GM04504 (cell line): ENCODE measurements around the gene GGCX.
A peak's percentile ranks its signal among the peaks of the same experiment; 100 is the strongest.
"Not testable (repeated sequence)": the region's sequence is repeated elsewhere in the genome, so short reads cannot be mapped to it uniquely, and the experiment has no call there.

Experiments used
- DNase-seq: peaks from one replicate; pipeline ENCODE4 v3.0.0-alpha.2; 2012; ENCODE audit warnings: low read depth

GGCX gene

GRCh38 chr2:85575739-85576138 is 14.4 kb upstream of the GGCX start:
- no peak for DNase-seq

GRCh38 chr2:85566265-85566664 is 5.0 kb upstream of the GGCX start:
- DNase-seq = no peak

- no peak for DNase-seq
Measured at GRCh38 chr2:85564144-85564563, 2.9 kb upstream of the GGCX start.

GRCh38 chr2:85560812-85561279 is 447 bp downstream of the GGCX start:
- DNase-seq = no peak

GRCh38 chr2:85560403-85560726 is 928 bp downstream of the GGCX start:
- not testable (repeated sequence) for DNase-seq

GRCh38 chr2:85558160-85558559 is 3.1 kb downstream of the GGCX start:
- DNase-seq = no peak

- DNase-seq = no peak
Measured at GRCh38 chr2:85557130-85557529, 4.2 kb downstream of the GGCX start.

GRCh38 chr2:85554980-85555612 is 6.2 kb downstream of the GGCX start:
- DNase-seq = no peak

GRCh38 chr2:85553184-85553583 is 8.1 kb downstream of the GGCX start:
- DNase-seq = no peak

GRCh38 chr2:85551698-85552678 is 9.3 kb downstream of the GGCX start:
- peak; percentile 51 for DNase-seq

- DNase-seq = no peak
Measured at GRCh38 chr2:85550486-85550885, 10.8 kb downstream of the GGCX start.

- peak; percentile 77 for DNase-seq
Measured at GRCh38 chr2:85549826-85550225, 11.5 kb downstream of the GGCX start.

- DNase-seq = no peak
Measured at GRCh38 chr2:85549095-85549494, 12.2 kb downstream of the GGCX start.

GRCh38 chr2:85548608-85548900 is 12.7 kb downstream of the GGCX start:
- DNase-seq = no peak

- DNase-seq = no peak
Measured at GRCh38 chr2:85547859-85548607, 13.3 kb downstream of the GGCX start.

GRCh38 chr2:85547089-85547858 is 14.0 kb downstream of the GGCX start:
- DNase-seq = no peak

- no peak for DNase-seq
Measured at GRCh38 chr2:85545780-85546240, 15.5 kb downstream of the GGCX start.

- not testable (repeated sequence) for DNase-seq
Measured at GRCh38 chr2:85544915-85545779, 16.1 kb downstream of the GGCX start.

GRCh38 chr2:85544254-85544691 is 17.0 kb downstream of the GGCX start:
- DNase-seq = not testable (repeated sequence)

GRCh38 chr2:85542777-85543176 is 18.5 kb downstream of the GGCX start:
- no peak for DNase-seq
